HFF-Myc (cell line): Measurements from ENCODE around the gene FANCC.
"Not testable (repeated sequence)": the region's sequence is repeated elsewhere in the genome, so short reads cannot be mapped to it uniquely, and the experiment has no call there.

Experiments used
- DNase-seq: peaks from one replicate; pipeline ENCODE4 v3.0.0-alpha.2; 2011; ENCODE audit warnings: low read depth; ENCODE audit errors: extremely low read depth
- H3K4me3 ChIP-seq: replicated peaks from 2 replicates; pipeline ENCODE4 v1.5.1; 2011; ENCODE audit warnings: low read depth, mild to moderate bottlenecking, control low read depth, low read length
- CTCF ChIP-seq: IDR thresholded peaks from 2 replicates; pipeline ENCODE4 v1.5.1; 2012; ENCODE audit warnings: mild to moderate bottlenecking, low read depth, low read length, control low read depth; ENCODE audit errors: missing control alignments

FANCC gene

GRCh38 chr9:95213117-95213516, 104.4 kb downstream of the FANCC start:
- no peak overlapping the region for H3K4me3 ChIP-seq
- no peak for DNase-seq
- no peak for TF ChIP-seq CTCF

GRCh38 chr9:95211028-95211427, 106.5 kb downstream of the FANCC start:
- no peak overlapping the region for H3K4me3 ChIP-seq
- no peak for DNase-seq
- TF ChIP-seq CTCF = no peak

GRCh38 chr9:95207403-95207802, 110.1 kb downstream of the FANCC start:
- no peak for TF ChIP-seq CTCF
- no peak overlapping the region for H3K4me3 ChIP-seq

GRCh38 chr9:95206143-95206542, 111.4 kb downstream of the FANCC start:
- DNase-seq = no peak
- no peak for TF ChIP-seq CTCF
- 0 out of 2 replicates have a peak overlapping the region, but pooled peaks have one; percentile 0 for H3K4me3 ChIP-seq

More at GRCh38 chr9:95207403-95207802, 110.1 kb downstream of the FANCC start:
- DNase-seq = no peak

GRCh38 chr9:95204710-95205109, 112.8 kb downstream of the FANCC start:
- H3K4me3 ChIP-seq = no peak overlapping the region
- DNase-seq = no peak
- no peak for TF ChIP-seq CTCF

- no peak for TF ChIP-seq CTCF
- DNase-seq = no peak
- H3K4me3 ChIP-seq = no peak overlapping the region
Observed at GRCh38 chr9:95204310-95204709, 113.2 kb downstream of the FANCC start.

- not testable (repeated sequence) for H3K4me3 ChIP-seq, DNase-seq
Observed at GRCh38 chr9:95203019-95203418, 114.5 kb downstream of the FANCC start.
